CD4-positive, alpha-beta T cell (primary cell): ENCODE results near the gene ID1. TPM values are rescaled to one million over a fixed set of nuclear protein-coding genes. Genes with fewer than 3 reads are reported as not detected.
"Not testable (repeated sequence)": the region's sequence is repeated elsewhere in the genome, so short reads cannot be mapped to it uniquely, and the experiment has no call there.

Experiments
- ATAC-seq: fragments of 200-7000 bp; cut with Tn5 transposase; one replicate; pipeline ENCODE4 v1.10.0; 2022; ENCODE audit warnings: mild to moderate bottlenecking; ENCODE audit not compliant: poor library complexity
- CTCF ChIA-PET: fragments of 350-600 bp; sonication (Branson Sonifier 250); formaldehyde crosslinking; loops from one replicate; lab custom pipeline; 2021; ENCODE audit warnings: antibody characterized with exemption, inconsistent platforms; lab: Charles Lee
- POLR2A ChIA-PET: fragments of 350-600 bp; sonication (Branson Sonifier 250); formaldehyde crosslinking; loops from one replicate; lab custom pipeline; 2021; ENCODE audit warnings: antibody characterized with exemption, inconsistent platforms; lab: Charles Lee
- DNase-seq, 14 experiments: peaks; one replicate each; pipeline ENCODE4 v3.0.0-alpha.2; 2013 to 2020; ENCODE audit warnings: mixed read lengths in 2 of 14
- H3K27ac ChIP-seq, 2 donors: one replicate each; pipeline versions ENCODE4 v1.5.1 to v1.7.0; 2013; ENCODE audit warnings: low read length in 2 of 2, low read depth in 1 of 2, mild to moderate bottlenecking in 1 of 2
- H3K27me3 ChIP-seq, 2 experiments: 1 replicate in 1 of 2; 2 replicates in 1 of 2; pipeline versions ENCODE4 v1.6.1 to v1.7.0; 2013; ENCODE audit warnings: low read length in 2 of 2, control low read depth in 1 of 2, mild to moderate bottlenecking in 1 of 2, moderate library complexity in 1 of 2; ENCODE audit not compliant: insufficient read depth in 2 of 2, control insufficient read depth in 1 of 2
- H3K36me3 ChIP-seq: one replicate; pipeline ENCODE4 v1.6.1; 2013; ENCODE audit warnings: low read length, control low read depth; ENCODE audit not compliant: insufficient read depth
- H3K4me1 ChIP-seq: one replicate; pipeline ENCODE4 v1.6.1; 2013; ENCODE audit warnings: low read length, control low read depth; ENCODE audit not compliant: insufficient read depth
- H3K4me3 ChIP-seq: one replicate; pipeline ENCODE4 v1.5.1; 2013; ENCODE audit warnings: mild to moderate bottlenecking, low read length, moderate library complexity
- H3K9me3 ChIP-seq, 2 experiments: 1 replicate in 1 of 2; 2 replicates in 1 of 2; pipeline versions ENCODE4 v1.6.1 to v1.7.0; 2013; ENCODE audit warnings: low read length in 2 of 2, mild to moderate bottlenecking in 2 of 2, control low read depth in 1 of 2, moderate library complexity in 1 of 2; ENCODE audit not compliant: control insufficient read depth in 1 of 2, insufficient read depth in 1 of 2
- H3K27ac Mint-ChIP-seq: one replicate; pipeline ENCODE4 v1.8.0; 2020; ENCODE audit warnings: mixed read lengths
- H3K27me3 Mint-ChIP-seq: one replicate; pipeline ENCODE4 v1.8.0; 2021; ENCODE audit warnings: mixed read lengths
- H3K36me3 Mint-ChIP-seq: one replicate; pipeline ENCODE4 v1.8.0; 2021; ENCODE audit warnings: low read depth, mixed read lengths
- H3K4me1 Mint-ChIP-seq: one replicate; pipeline ENCODE4 v1.8.0; 2021; ENCODE audit warnings: low read depth, mixed read lengths
- H3K4me3 Mint-ChIP-seq: one replicate; pipeline ENCODE4 v1.8.0; 2020; ENCODE audit warnings: mild to moderate bottlenecking, mixed read lengths
- H3K9me3 Mint-ChIP-seq: one replicate; pipeline ENCODE4 v1.8.0; 2020; ENCODE audit warnings: mixed read lengths
- CTCF ChIP-seq: fragments of 200-600 bp; IDR thresholded peaks from one replicate; pipeline ENCODE4 v1.8.0; 2022; ENCODE audit warnings: antibody characterized with exemption, mild to moderate bottlenecking
- intact Hi-C, 2 experiments: fragments of 100-400 bp; cut with DNase I in 1 of 2; cut with micrococcal nuclease in 1 of 2; formaldehyde crosslinking; loops; one replicate each; pipeline versions ENCODE4 v1.15.1 to v1.9.0; 2023 to 2025; cut with DNase I, micrococcal nuclease
- total RNA-seq, 174 experiments: library from RNA in 2 of 174; stranded (reverse) in 2 of 174; gene quantifications; one replicate each; pipeline ENCODE4 v1.2.3 and lab custom pipeline; 2021 to 2026

The ID1 gene
- total RNA-seq, 2 experiments from 2014 or later = 22.8 to 24.2 TPM

DNA sequence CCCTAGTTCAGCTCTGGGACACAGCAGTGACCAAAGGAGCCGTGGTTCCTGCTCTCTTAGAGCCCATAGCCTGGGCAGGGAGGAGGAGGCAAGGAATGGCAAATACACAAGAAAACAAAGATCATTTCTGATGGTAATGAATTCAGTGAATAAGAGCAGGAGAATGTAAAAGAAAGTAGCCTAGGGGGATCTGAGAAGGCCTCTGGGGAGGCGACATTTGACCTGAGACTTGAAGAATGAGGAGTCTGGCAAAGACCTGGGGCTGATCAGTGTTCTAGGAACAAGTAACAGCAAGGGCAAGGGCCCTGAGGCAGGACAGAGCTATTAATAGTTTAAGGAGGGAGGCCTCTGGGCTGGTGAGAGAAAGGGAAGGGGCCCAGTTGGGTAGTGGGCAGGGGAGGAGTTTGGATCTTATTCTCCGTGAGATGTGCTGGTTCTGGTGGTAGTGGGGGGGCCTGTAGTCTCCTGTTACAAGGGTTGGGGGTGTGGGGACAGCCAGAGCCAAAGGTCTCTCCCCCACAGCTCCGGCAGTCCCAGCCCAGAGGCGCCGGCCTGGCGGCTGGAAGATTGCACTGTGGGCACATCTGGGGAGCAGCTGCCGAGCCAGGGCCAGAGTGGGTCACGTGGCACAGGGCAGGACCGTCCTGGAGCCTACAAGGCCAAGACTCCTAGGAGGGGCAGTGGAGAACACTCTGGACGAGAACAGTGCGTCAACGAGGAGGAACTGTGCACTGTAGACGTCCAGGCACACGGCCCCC, 9.3 kb upstream of the ID1 start:
- no peak for DNase-seq
- no peak overlapping the region for H3K4me3 Mint-ChIP-seq
- intact Hi-C loops = no loop called here
- Histone ChIP-seq H3K36me3 (no peaks in the 10 kb centered on the region), H3K27me3 (peaks cover 0 to 3% of the 10 kb centered on the region in 2 experiments), H3K4me3 (no peak overlapping the region), H3K4me1 (no peaks in the 10 kb centered on the region), H3K9me3 (no peaks in the 10 kb centered on the region), H3K27ac (no peak overlapping the region)
- no peaks in the 10 kb centered on the region for H3K9me3 Mint-ChIP-seq
- no peak overlapping the region for H3K27ac Mint-ChIP-seq
- no peak for TF ChIP-seq CTCF
- CTCF ChIA-PET = interaction anchor here (2.2 kb wide), 1 partner anchor 16 kb away, joined by 10 read pairs; no protein-coding TSS in a partner anchor
- ATAC-seq = no peak
- H3K4me1 Mint-ChIP-seq = no peaks in the 10 kb centered on the region
- peaks cover 6% of the 10 kb centered on the region for H3K27me3 Mint-ChIP-seq
- POLR2A ChIA-PET = interaction anchor here (1.3 kb wide), 1 partner anchor 28 kb away, joined by 5 read pairs; no protein-coding TSS in a partner anchor
- no peaks in the 10 kb centered on the region for H3K36me3 Mint-ChIP-seq

DNA sequence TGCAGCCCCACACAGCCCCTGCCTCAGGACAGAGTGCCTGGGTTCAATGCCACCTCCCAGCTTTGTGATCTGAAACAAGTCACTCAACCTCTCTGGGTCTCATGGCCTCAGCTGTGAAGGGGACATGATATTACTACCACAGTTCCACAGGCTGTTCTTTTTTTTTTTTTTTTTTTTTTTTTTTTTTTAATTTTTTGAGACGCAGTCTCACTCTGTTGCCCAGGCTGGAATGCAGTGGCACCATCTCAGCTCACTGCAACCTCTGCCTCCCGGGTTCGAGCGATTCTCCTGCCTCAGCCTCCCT, 8.7 kb upstream of the ID1 start:
- H3K4me1 ChIP-seq, H3K4me3 Mint-ChIP-seq, H3K27me3 ChIP-seq, H3K36me3 ChIP-seq, H3K27ac Mint-ChIP-seq, DNase-seq, H3K36me3 Mint-ChIP-seq, ATAC-seq, H3K4me1 Mint-ChIP-seq, H3K9me3 Mint-ChIP-seq, H3K4me3 ChIP-seq, intact Hi-C loops, H3K27me3 Mint-ChIP-seq, H3K9me3 ChIP-seq, H3K27ac ChIP-seq: not testable (repeated sequence)
- ChIA-PET CTCF (interaction anchor here (2.2 kb wide), 1 partner anchor 16 kb away, joined by 10 read pairs; no protein-coding TSS in a partner anchor), POLR2A (interaction anchor here (1.3 kb wide), 1 partner anchor 29 kb away, joined by 5 read pairs; no protein-coding TSS in a partner anchor)

DNA sequence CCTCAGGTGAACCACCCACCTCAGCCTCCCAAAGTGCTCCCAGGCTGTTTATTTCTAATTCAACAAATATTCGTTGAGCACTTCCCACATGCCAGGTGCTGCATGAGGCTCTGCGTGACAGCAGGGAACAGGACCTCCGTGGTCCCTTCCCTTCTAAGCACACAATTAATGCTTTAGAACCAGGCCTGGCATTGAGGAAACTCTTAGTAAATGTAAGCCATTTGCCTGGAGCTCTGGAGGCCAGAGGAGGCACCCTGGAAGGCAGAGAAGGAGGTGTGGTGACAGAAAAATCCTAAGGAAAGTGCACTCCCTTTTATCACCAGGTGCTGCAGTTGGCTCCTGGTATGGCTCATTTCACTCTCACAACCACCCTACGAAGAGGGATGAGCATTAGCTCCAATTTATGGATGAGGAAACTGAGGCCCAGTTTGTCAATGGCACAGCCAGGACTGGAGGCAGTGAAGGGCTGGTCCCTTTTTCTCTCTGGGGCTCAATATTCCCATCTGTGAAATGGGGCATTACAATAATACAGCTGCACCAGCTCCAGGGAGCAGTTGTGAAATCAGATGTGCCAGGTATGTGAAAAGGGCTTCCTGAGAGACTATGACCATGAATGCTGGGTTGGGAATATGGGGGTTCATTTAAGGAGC, 8.1 kb upstream of the ID1 start:
- Histone ChIP-seq H3K36me3 (no peaks in the 10 kb centered on the region), H3K9me3 (no peaks in the 10 kb centered on the region), H3K4me3 (no peak overlapping the region), H3K4me1 (no peaks in the 10 kb centered on the region), H3K27me3 (no peaks in the 10 kb centered on the region), H3K27ac (no peak overlapping the region)
- Mint-ChIP-seq H3K4me3 (no peak overlapping the region), H3K4me1 (no peaks in the 10 kb centered on the region), H3K27me3 (peaks cover 6% of the 10 kb centered on the region), H3K36me3 (no peaks in the 10 kb centered on the region), H3K27ac (no peak overlapping the region), H3K9me3 (no peaks in the 10 kb centered on the region)
- no peak for TF ChIP-seq CTCF
- ATAC-seq (no peak), DNase-seq (no peak)
- CTCF ChIA-PET = interaction anchor here (2.2 kb wide), 1 partner anchor 15 kb away, joined by 10 read pairs; no protein-coding TSS in a partner anchor
- POLR2A ChIA-PET = interaction anchor here (1.3 kb wide), 1 partner anchor 30 kb away, joined by 5 read pairs; no protein-coding TSS in a partner anchor
- intact Hi-C loops = no loop called here
